Activated CD4-positive, CD25-positive, alpha-beta regulatory T cell (primary cell): ENCODE measurements around the gene ARL8A.
"Not testable (repeated sequence)": the region's sequence is repeated elsewhere in the genome, so short reads cannot be mapped to it uniquely, and the experiment has no call there.

Source experiments
- DNase-seq, 4 experiments: peaks; one replicate each; lab custom pipeline; 2025; lab: John Stamatoyannopoulos, UW

Gene ARL8A

GRCh38 chr1:202112859-202113689, 31.5 kb downstream of the ARL8A start:
- DNase-seq, result no peak

DNA sequence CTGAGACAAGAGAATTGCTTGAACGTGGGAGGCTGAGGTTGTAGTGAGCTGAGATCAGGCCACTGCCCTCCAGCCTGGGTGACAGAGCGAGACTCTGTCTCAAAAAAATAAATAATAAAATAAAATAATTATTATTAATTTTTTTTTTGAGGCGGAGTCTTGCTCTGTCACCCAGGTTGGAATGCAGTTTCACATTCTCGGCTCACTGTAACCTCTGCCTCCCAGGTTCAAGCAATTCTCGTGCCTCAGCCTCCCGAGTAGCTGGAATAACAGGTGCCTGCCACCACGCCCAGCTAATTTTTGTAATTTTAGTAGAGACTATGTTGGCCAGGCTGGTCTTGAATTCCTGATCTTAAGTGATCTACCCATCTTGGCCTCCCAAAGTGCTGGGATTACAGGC, 32.9 kb downstream of the ARL8A start:
- not testable (repeated sequence) for DNase-seq

DNA sequence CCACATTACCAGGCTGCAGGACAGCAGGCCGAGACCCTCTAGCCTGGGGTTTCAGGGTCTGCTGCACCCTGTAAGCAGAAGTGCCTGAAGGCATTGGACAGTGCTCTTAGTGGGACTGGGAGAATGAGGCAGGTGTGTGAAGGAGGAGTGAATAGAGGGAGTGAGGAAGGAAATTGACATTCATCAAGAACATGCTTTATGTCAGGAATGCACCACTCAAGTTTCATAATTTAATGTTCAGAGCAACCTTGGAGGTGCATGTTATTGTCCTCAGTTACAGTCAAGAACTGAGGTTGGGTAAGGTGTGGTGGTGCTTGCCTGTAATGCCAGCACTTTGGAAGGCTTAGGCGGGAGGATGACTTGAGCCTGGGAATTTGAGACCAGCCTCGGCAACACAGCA, 33.6 kb downstream of the ARL8A start:
- DNase-seq, result no peak

DNA sequence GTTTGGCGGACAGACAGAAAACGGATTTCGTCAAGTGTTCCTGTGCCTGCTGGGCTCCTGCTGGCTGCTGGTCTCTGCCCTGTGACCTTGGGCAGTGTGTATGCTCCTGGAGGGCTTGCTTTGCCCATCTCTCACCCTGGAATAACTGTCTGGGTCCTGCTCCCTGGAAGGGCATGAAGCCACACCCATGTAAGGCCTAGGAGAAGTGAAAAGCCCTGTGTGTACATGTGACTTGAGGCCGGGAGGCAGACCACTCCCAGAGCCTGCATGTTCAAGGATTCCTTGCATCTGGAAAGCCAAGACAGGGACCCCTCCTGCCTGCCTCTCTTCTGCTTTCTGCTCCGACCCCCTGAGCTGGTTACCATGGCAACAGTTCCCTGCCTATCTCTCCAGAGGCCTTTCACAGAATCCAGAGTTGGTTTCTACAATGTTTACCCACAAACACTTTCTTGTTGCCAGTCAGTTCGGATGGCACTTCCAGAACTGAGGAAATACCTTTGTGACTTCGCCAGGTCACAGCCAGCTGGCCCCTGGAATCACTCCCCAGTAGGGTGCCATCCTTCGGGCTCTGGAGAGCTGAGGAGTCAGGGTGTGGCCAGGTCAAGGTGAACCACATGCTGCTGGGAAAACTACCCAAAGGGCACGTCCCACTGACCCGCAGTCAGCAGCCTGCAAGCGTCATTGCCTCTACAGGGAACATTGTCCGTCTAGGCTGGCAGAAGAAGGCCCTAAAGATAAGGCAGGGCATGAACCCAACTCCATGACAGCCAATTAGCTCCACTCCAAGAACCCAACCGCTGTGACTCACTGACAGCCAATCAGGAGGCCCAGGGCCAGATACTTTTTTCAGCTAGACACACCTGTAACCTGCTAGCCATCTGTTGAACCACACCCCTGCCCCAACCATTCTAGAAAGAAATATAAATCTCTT, 36.5 kb downstream of the ARL8A start:
- DNase-seq, result no peak

- no peak for DNase-seq
These were observed 37.2 kb downstream of the ARL8A start for GRCh38 chr1:202107321-202107761.

DNA sequence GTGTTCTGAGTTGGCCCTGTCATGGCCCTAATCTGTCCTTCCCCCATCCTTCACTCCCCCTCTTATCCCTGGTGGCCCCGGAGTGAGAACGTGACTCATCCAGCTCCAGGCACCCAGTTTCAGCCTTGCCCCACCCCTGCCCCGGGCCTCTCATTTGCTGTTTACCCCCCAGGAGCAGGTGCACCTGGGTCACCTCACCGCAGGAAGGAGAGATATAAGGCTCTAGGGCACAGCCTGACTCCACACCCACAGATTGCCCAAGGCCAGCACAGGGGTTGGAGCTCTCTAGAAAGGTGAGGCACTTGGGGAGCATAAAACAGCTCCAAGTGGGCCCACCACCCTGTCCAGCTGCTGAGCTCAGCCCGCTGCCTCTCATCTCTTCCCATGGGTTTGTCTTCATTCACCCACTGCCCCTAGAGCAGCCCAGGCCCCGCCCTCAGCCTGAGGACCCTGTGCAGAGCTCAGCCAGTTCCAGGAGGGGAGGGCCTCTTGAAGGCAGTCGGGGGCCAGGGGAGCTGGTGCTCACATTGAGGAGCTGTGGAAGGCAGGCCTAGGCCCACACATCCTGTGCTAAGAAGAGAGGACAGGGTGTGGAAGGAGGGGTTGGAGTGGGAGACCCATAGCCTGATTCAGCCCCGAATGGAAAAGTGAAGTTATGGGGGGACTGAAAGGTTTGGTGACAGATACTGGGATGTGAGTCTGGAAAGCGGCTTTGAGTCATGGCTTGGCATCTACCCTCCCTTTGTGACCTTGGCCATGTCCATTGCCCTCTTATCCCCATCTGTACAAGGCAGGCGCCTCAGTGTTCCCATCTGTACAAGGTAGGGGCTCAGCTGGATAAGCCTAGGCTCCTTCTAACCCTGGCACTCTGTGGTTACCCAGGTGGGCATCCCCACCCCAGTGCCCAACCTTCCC, 37.9 kb downstream of the ARL8A start:
- DNase-seq, result no peak

- DNase-seq, result no peak
These were observed 38.8 kb downstream of the ARL8A start for GRCh38 chr1:202105571-202106339.

DNA sequence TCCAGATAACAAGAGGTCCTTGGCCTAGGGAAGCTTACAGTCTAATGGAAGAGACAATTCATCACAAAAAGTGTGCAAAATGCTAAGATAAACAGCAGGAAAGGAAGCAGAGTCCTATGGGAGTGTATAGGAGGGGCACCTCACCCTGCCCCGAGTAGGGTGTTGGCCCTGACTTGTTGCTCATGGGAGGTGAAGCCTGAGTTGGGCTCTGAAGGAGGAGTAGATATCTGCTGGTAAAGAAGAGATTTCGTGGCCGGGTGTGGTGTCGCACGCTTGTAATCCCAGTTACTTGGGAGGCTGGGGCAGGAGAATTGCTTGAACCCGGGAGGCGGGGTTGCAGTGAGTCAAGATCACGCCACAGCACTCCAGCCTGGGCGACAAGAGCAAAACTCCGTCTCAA, 40.5 kb downstream of the ARL8A start:
- no peak for DNase-seq

GRCh38 chr1:202101184-202101583, 43.4 kb downstream of the ARL8A start:
- no peak for DNase-seq

DNA sequence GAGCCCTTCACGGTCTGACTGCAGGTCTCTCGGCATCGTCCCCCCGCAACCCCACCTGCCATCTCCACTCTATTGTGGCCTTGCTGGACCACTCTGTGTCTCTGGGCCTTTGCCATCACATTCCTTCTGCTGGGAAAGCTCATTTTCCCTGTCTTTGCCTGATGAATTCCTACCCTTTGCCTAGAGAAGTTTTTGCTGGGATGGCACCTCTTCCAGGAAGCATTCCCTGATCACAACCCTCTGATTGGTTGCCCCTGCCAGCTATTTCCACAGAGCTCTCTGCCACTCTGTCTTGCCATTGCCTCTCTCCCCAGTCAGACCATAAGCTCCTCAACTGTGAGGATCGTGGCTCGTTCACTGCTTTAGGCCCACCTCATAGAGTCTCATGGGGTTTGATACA, 50.7 kb downstream of the ARL8A start:
- no peak for DNase-seq

DNA sequence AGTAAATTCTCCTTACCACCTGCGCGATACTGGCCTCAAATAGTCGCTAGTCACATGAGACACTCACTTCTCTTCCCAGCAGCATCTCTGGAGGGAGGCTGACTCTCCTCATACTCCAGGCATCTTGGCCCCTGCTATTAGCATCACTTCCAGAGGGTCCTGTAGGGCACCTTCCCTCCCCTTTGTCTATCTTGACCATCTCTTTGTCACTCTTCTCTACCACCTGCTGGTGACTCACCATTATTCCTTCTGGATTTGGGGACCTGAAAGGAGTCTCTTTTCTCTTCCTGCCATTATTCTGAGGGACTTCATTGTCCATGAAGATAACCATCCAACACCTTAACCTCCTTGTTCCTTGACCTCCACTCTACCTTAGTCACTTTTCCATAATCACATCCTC, 53.5 kb downstream of the ARL8A start:
- no peak for DNase-seq

GRCh38 chr1:202088206-202088605, 56.3 kb downstream of the ARL8A start:
- DNase-seq, result no peak

- no peak for DNase-seq
These were observed 57.8 kb downstream of the ARL8A start for GRCh38 chr1:202086579-202087350.

GRCh38 chr1:202085682-202086373, 58.7 kb downstream of the ARL8A start:
- DNase-seq, result no peak

DNA sequence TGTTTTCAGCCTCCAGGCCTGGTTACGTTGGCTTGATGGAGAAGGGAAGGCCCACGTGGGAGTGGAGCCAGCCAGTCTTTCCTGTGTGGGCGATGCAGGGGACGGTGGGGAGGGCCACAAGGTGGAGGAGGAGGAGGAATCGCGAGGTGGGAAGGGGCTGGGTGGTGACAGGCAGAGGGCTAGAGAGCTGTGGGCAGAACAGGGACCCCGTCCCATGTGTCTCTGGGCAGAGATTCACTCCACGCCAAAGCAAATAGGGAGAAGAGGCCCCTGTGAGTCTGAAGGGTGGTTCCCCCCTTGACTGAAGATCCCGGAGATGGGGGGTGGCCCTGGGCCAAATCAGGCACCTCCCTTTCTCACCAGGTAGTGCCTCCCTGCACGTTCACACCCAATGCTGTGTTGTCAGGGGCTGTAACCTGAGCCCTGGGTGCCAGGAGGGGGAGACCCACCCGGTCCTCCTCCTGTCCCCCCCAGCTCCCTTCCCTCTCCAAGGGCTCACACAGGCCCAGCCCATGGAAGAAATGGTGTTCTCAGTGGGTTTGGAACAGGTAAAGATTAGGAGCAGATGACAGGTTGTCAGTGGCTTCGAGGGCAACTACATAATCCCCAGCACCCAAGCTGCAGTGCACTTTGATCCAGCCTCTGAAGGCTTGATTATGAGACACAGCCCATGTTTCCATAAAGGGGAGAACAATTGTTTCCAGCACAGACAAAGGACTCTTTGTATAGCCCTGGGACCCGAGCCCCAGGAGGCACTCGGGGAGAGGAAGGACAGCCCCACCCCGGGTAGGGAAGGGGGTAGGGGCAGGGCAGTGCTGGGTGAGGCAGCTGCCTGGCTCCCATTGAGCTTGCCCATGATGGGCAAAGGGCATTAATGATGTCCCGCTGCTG, 59.5 kb downstream of the ARL8A start:
- no peak for DNase-seq
